Activated CD8-positive, alpha-beta T cell treated with anti-CD3 and anti-CD28 coated beads for 36 hours (primary cell): ENCODE data around the gene PFDN4. TPM values are rescaled to one million over a fixed set of nuclear protein-coding genes. Genes with fewer than 3 reads are reported as not detected.

Experiments
- ATAC-seq: fragments of 200-7000 bp; cut with Tn5 transposase; one replicate; pipeline ENCODE4 v1.10.0; 2021; ENCODE audit warnings: mild to moderate bottlenecking, moderate library complexity
- CTCF ChIA-PET: fragments of 350-600 bp; sonication (Branson Sonifier 250); formaldehyde crosslinking; loops from one replicate; lab custom pipeline; 2021; ENCODE audit warnings: antibody characterized with exemption; lab: Charles Lee
- POLR2A ChIA-PET: fragments of 350-600 bp; sonication (Branson Sonifier 250); formaldehyde crosslinking; loops from one replicate; lab custom pipeline; 2021; ENCODE audit warnings: antibody characterized with exemption; lab: Charles Lee
- DNase-seq: peaks from one replicate; pipeline ENCODE4 v3.0.0-alpha.2; 2020
- H3K27ac Mint-ChIP-seq: one replicate; pipeline ENCODE4 v1.8.0; 2021; ENCODE audit warnings: mild to moderate bottlenecking, mixed read lengths
- H3K27me3 Mint-ChIP-seq: one replicate; pipeline ENCODE4 v1.8.0; 2021; ENCODE audit warnings: mixed read lengths
- H3K36me3 Mint-ChIP-seq: one replicate; pipeline ENCODE4 v1.8.0; 2021; ENCODE audit warnings: low read depth, mixed read lengths
- H3K4me1 Mint-ChIP-seq: one replicate; pipeline ENCODE4 v1.8.0; 2021; ENCODE audit warnings: low read depth, mixed read lengths
- H3K4me3 Mint-ChIP-seq: one replicate; pipeline ENCODE4 v1.8.0; 2021; ENCODE audit warnings: mild to moderate bottlenecking, moderate library complexity, mixed read lengths
- H3K9me3 Mint-ChIP-seq: one replicate; pipeline ENCODE4 v1.8.0; 2021; ENCODE audit warnings: mixed read lengths
- CTCF ChIP-seq: fragments of 200-600 bp; IDR thresholded peaks from one replicate; pipeline ENCODE4 v1.8.0; 2022; ENCODE audit warnings: antibody characterized with exemption, mild to moderate bottlenecking
- intact Hi-C: fragments of 100-400 bp; cut with micrococcal nuclease; formaldehyde crosslinking; loops from one replicate; pipeline ENCODE4 v1.10.0; 2022
- total RNA-seq, 2 experiments: library from RNA; stranded (reverse); gene quantifications; one replicate each; pipeline ENCODE4 v1.2.3, GENCODE V29; 2021

The PFDN4 gene
- total RNA-seq, 2 experiments from 2014 or later: 31.1 to 37.4 TPM

GRCh38 chr20:54173653-54174456 is 34.0 kb upstream of the PFDN4 start, which contains the start of gene CYP24A1:
Gene CYP24A1, minus strand, starts transcription at chr20:54173986. Its CDS starts 407 bp downstream, at chr20:54173579.
- ChIA-PET POLR2A (no interaction called here), CTCF (interaction anchor here (1.2 to 2.2 kb wide), 2 partner anchors 70 to 77 kb away, joined by 4 to 6 read pairs; no protein-coding TSS in a partner anchor)
- H3K4me1 Mint-ChIP-seq: peaks cover 11% of the 10 kb centered on the region
- H3K27ac Mint-ChIP-seq: no peak within 1 kb of the TSS
- peak within 1 kb of the TSS; percentile 28 for H3K4me3 Mint-ChIP-seq
- peaks cover 69% of the 10 kb centered on the region for H3K27me3 Mint-ChIP-seq
- DNase-seq: peak; percentile 4
- peak; percentile 30 for ATAC-seq
- TF ChIP-seq CTCF: no peak
- intact Hi-C loops: no loop called here
- H3K9me3 Mint-ChIP-seq: no peaks in the 10 kb centered on the region
- H3K36me3 Mint-ChIP-seq: no peaks in the 10 kb centered on the region

GRCh38 chr20:54174457-54175175 is 33.3 kb upstream of the PFDN4 start:
- ATAC-seq: no peak
- no peak for DNase-seq
- Mint-ChIP-seq H3K4me3 (peak overlapping the region; percentile 21), H3K36me3 (no peaks in the 10 kb centered on the region), H3K9me3 (no peaks in the 10 kb centered on the region), H3K27me3 (peaks cover 64% of the 10 kb centered on the region), H3K4me1 (peaks cover 11% of the 10 kb centered on the region), H3K27ac (no peak overlapping the region)
- intact Hi-C loops: no loop called here
- ChIA-PET POLR2A (no interaction called here), CTCF (interaction anchor here (1.2 to 2.2 kb wide), 2 partner anchors 71 to 77 kb away, joined by 4 to 6 read pairs; no protein-coding TSS in a partner anchor)
- TF ChIP-seq CTCF: no peak

- Mint-ChIP-seq H3K9me3 (no peaks in the 10 kb centered on the region), H3K4me1 (peaks cover 11% of the 10 kb centered on the region), H3K36me3 (no peaks in the 10 kb centered on the region), H3K27me3 (peaks cover 53% of the 10 kb centered on the region), H3K4me3 (no peak overlapping the region), H3K27ac (no peak overlapping the region)
- DNase-seq (no peak), ATAC-seq (no peak)
- intact Hi-C loops: no loop called here
- CTCF ChIA-PET: interaction anchor here (1.6 kb wide), 1 partner anchor 80 kb away, joined by 4 read pairs; no protein-coding TSS in a partner anchor
- POLR2A ChIA-PET: no interaction called here
- TF ChIP-seq CTCF: no peak
Observed at GRCh38 chr20:54176610-54177009, 31.3 kb upstream of the PFDN4 start.

GRCh38 chr20:54177378-54177777 is 30.5 kb upstream of the PFDN4 start:
- peaks cover 11% of the 10 kb centered on the region for H3K4me1 Mint-ChIP-seq
- ATAC-seq (no peak), DNase-seq (no peak)
- TF ChIP-seq CTCF: no peak
- CTCF ChIA-PET: no interaction called here
- no peak overlapping the region for H3K27ac Mint-ChIP-seq
- no peak overlapping the region for H3K4me3 Mint-ChIP-seq
- POLR2A ChIA-PET: no interaction called here
- H3K9me3 Mint-ChIP-seq: no peaks in the 10 kb centered on the region
- peaks cover 50% of the 10 kb centered on the region for H3K27me3 Mint-ChIP-seq
- H3K36me3 Mint-ChIP-seq: no peaks in the 10 kb centered on the region
- intact Hi-C loops: no loop called here

- CTCF ChIA-PET: no interaction called here
- DNase-seq: no peak
- Mint-ChIP-seq H3K9me3 (no peaks in the 10 kb centered on the region), H3K27me3 (peaks cover 46% of the 10 kb centered on the region), H3K4me1 (peaks cover 11% of the 10 kb centered on the region), H3K27ac (no peak overlapping the region), H3K4me3 (no peak overlapping the region), H3K36me3 (no peaks in the 10 kb centered on the region)
- ATAC-seq: no peak
- POLR2A ChIA-PET: no interaction called here
- no peak for TF ChIP-seq CTCF
- intact Hi-C loops: no loop called here
Observed at GRCh38 chr20:54178256-54178655, 29.6 kb upstream of the PFDN4 start.
